Stimulated activated CD8-positive, alpha-beta memory T cell treated with anti-CD3 and anti-CD28 coated beads, Interleukin-7, amount 100 ng/mL, for 1 hour (primary cell): ENCODE measurements around the gene PRPS2.

Experiments used
- DNase-seq, 2 donors: peaks; one replicate each; pipeline ENCODE4 v3.0.0-alpha.2; 2020; ENCODE audit warnings: low read depth in 2 of 2

Gene PRPS2

GRCh38 chrX:12814420-12814819, 23.2 kb downstream of the PRPS2 start:
- DNase-seq: no peak

- DNase-seq: no peak
Measured at GRCh38 chrX:12817528-12817927, 26.3 kb downstream of the PRPS2 start.

DNA sequence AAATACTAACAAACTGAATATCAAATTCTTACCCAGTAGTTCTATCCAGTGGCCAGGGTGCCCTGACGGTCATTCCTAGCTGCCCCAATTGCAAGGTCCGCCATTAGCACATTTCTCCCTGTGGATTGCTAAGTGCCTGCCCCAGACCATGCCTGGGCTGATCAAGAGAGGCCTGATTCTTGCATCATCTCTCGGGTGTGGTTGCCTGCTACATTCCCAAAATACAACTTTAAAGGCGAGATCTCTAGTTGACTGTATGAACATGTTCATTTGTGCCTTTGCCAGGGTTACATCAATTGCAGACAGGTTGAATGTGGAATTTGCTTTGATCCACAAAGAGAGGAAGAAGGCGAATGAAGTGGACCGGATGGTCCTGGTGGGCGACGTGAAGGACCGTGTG, 28.0 kb downstream of the PRPS2 start:
- DNase-seq: no peak

- DNase-seq: no peak
Measured at GRCh38 chrX:12820737-12821136, 29.5 kb downstream of the PRPS2 start.

- no peak for DNase-seq
Measured at GRCh38 chrX:12824944-12825343, 33.7 kb downstream of the PRPS2 start.

GRCh38 chrX:12825801-12826200, 34.6 kb downstream of the PRPS2 start:
- DNase-seq: no peak

GRCh38 chrX:12843061-12843667, 52.0 kb downstream of the PRPS2 start:
- no peak for DNase-seq

GRCh38 chrX:12843668-12844279, 52.6 kb downstream of the PRPS2 start:
- no peak for DNase-seq

- no peak for DNase-seq
Measured at GRCh38 chrX:12844319-12844718, 53.1 kb downstream of the PRPS2 start.

DNA sequence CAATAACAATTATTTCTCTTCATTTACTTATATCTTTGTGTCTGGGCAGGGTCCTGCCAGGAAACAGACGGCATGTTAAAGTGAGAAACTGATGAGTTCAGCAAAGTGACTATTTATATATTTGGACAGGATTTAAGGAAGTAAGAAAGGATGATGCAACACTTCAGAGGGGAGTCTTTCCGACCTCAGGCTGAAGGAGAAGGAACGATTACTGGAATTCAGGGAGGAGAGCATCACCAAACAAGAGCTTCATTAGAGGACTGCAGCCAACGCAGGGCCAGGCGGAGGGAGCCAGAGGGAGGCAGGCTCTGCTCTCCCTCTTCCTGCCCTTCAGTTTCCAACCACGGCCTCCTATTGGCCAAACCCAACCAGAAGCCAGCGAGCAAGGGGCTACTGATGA, 74.1 kb downstream of the PRPS2 start:
- no peak for DNase-seq

DNA sequence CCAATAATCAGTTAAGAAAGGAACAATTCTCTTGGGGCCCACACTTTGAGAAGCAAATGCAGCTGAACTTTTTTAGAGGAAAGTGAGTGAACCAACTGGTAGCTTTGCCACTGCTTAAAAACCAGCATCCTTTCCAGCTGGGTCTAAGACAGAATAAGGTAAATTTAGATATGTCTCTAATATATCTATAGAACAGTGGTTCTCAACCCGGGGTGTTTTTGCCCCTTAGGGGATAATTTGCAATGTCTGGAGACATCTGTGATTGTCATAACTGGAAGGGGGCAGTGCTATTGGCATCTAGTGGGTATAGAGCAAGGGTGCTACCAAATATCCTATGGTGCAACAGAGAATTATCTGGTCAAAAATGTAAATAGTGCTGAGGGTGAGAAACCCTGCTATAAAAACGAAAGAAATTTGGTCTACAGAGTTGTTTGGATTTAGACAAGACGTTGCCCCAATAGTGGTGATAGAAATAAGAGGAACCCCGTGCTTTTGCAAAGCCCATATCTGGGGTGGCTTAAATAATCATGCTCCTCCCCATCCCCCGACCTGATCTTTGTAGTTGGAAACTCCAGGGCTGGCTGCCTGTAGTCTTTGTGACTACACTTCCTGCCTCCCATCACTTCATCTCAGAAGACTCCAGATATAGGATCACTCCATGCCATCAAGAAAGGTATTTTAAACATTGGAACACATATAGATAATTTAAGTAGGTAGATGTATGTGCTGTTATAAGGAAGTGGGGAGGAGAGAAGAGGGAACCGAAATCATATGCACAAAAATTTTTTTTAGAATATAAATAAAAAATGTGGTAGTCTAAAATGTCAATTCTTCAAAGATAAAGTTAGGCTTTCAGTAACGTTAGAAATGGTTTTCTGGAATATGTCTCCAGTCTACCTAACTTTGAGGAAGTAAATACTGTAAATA, 75.5 kb downstream of the PRPS2 start, which contains the start of gene TLR7:
Gene TLR7, plus strand, starts transcription at position 622 of the 927 bp plus-strand sequence. CDS start 507 bp downstream, outside the sequence.
- DNase-seq: no peak

- no peak for DNase-seq
Measured at GRCh38 chrX:12867685-12868084, 76.5 kb downstream of the PRPS2 start.

DNA sequence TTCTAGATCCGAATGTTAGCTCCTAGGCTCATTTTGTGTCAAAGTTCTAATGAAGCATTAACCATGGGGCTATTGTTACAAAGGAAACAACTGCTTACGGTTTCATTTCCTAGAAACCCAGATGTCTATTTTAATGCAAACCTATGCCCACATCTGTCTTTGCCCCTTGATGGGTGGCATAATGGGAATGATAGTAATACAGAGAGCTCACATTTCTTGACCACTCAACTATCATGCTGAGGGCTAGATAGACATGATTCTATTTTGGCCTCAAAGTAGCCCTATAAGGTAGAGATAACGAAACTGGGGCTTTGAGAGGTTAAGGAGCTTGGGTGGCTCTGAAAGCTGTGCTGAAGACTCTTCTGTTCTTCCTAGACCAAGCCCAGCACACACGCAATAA, 77.5 kb downstream of the PRPS2 start:
- DNase-seq: no peak

- no peak for DNase-seq
Measured at GRCh38 chrX:12871257-12871656, 80.0 kb downstream of the PRPS2 start.

GRCh38 chrX:12872741-12873140, 81.5 kb downstream of the PRPS2 start:
- DNase-seq: no peak
